Measurements from ENCODE around the gene LCNL1. TPM values are rescaled to one million over a fixed set of nuclear protein-coding genes. Genes with fewer than 3 reads are reported as not detected.
A peak's percentile ranks its signal among the peaks of the same experiment; 100 is the strongest.

Gene LCNL1
- total and polyA plus RNA-seq, 5 donors from 2014 or later: not detected

DNA sequence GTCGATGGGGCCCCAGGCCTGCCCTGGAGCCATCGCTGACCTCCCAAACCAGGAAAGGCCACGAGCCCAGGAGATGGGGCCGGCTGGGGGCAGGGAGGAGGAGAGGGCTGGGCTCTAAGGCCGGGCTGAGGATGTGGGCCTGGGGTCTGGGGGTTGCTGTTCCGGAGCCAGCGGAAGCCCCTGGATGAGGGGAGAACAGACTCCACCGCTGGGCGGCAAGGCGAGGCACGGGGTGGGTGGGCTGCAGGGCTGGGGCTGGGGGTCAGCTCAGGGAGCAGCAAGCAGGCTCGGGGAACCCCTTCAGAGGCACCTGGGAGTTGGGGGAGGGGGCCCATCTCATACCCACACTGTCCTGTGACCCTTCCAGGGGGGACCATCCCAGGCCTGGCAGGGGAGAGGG is 19.0 kb upstream of the LCNL1 start:
- Mint-ChIP-seq H3K9me3 (no peaks in the 10 kb centered on the region), H3K36me3 (no peaks in the 10 kb centered on the region), H3K4me3 (no peak overlapping the region), H3K27me3 (no peaks in the 10 kb centered on the region), H3K4me1 (peaks cover 0 to 27% (median 13%) of the 10 kb centered on the region in 4 donors), H3K27ac (no peak overlapping the region)
- no peak for DNase-seq
- Histone ChIP-seq H3K4me3 (ENCODE audit: low read depth, low read length) (no peak overlapping the region), H3K36me3 (ENCODE audit: control insufficient read depth, insufficient read depth, low read length) (no peaks in the 10 kb centered on the region), H3K27ac (ENCODE audit: insufficient read depth, low read length, poor library complexity, severe bottlenecking) (no peak overlapping the region), H3K4me1 (ENCODE audit: control insufficient read depth, insufficient read depth, low read length, poor library complexity, severe bottlenecking) (peaks cover 58% of the 10 kb centered on the region), H3K27me3 (ENCODE audit: control insufficient read depth, insufficient read depth, low read length) (no peaks in the 10 kb centered on the region), H3K9me3 (ENCODE audit: control insufficient read depth in 2 of 2, low read length in 2 of 2) (no peaks in the 10 kb centered on the region)
- no peak for ATAC-seq (ENCODE audit: low read depth in 2 of 2)

DNA sequence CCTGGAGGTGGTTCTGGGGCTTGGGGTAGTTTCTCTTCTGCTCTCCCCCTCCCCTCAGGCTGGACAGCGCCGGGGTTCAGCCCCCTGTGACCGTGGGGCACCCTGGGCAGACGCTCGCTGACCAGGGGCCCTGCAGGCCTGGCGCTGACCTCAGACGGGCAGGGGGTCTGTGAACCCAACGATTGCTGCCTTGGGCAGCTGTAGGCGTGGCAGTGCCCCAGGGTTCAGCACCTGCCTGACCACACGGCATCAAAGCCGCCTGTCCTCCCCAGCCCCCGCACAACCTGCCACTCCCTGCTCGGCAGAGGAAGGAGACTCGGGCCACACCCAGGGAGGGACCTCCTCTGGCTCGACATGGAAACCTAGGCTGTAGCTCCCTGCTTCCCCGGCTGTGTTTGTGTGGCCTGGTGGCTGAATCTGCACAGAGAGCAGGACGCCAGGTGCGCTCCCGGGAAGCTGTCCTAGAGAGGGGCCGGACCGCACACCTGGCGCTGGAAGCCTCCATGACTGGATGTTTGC is 18.6 kb upstream of the LCNL1 start:
- H3K4me3 Mint-ChIP-seq: peak overlapping the region in 1 of 4 donors; percentile 12
- ATAC-seq (ENCODE audit: low read depth in 2 of 2): no peak
- no peaks in the 10 kb centered on the region for H3K9me3 Mint-ChIP-seq
- no peaks in the 10 kb centered on the region for H3K9me3 ChIP-seq (ENCODE audit: control insufficient read depth in 2 of 2, low read length in 2 of 2)
- H3K4me1 ChIP-seq (ENCODE audit: control insufficient read depth, insufficient read depth, low read length, poor library complexity, severe bottlenecking): peaks cover 53% of the 10 kb centered on the region
- peaks cover 0 to 27% (median 13%) of the 10 kb centered on the region in 4 donors for H3K4me1 Mint-ChIP-seq
- no peaks in the 10 kb centered on the region for H3K36me3 Mint-ChIP-seq
- DNase-seq: no peak
- H3K27me3 ChIP-seq (ENCODE audit: control insufficient read depth, insufficient read depth, low read length): no peaks in the 10 kb centered on the region
- no peak overlapping the region for H3K4me3 ChIP-seq (ENCODE audit: low read depth, low read length)
- no peak overlapping the region for H3K27ac ChIP-seq (ENCODE audit: insufficient read depth, low read length, poor library complexity, severe bottlenecking)
- H3K27ac Mint-ChIP-seq: peak overlapping the region in 1 of 3 donors; percentile 20
- H3K27me3 Mint-ChIP-seq: no peaks in the 10 kb centered on the region
- H3K36me3 ChIP-seq (ENCODE audit: control insufficient read depth, insufficient read depth, low read length): no peaks in the 10 kb centered on the region

DNA sequence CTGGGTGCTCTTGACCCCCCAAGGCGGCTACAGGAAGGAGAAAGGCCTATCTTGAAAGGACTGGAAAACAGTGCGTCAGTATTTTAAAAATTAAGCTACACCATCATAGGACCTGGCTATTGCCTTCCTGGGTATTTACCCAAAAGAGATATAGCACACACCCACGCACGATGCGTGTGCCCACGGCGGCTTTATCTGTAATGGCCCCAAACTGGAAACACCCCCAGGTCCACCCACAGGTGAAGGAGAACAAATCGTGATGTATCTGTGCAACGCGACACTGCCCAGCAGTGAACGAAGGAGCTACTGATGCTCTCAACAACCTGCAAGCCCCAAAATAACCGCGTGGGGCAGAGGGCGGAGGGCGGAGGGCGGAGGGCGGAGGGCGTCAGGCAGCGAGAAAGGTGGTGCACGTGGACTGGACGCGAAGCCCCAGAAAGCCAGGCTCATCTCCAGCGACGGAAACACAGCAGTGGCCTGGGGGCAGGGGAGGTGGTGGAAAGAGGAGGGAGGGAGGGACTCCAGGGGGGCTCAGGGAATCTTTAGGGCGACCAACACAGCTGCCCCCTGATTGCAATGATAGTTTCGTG is 17.9 kb upstream of the LCNL1 start:
- no peak overlapping the region for H3K4me3 ChIP-seq (ENCODE audit: low read depth, low read length)
- H3K27me3 ChIP-seq (ENCODE audit: control insufficient read depth, insufficient read depth, low read length): no peaks in the 10 kb centered on the region
- DNase-seq: no peak
- no peak for ATAC-seq (ENCODE audit: low read depth in 2 of 2)
- H3K9me3 Mint-ChIP-seq: no peaks in the 10 kb centered on the region
- peak overlapping the region in 1 of 4 donors; percentile 12 for H3K4me3 Mint-ChIP-seq
- no peaks in the 10 kb centered on the region for H3K27me3 Mint-ChIP-seq
- no peaks in the 10 kb centered on the region for H3K9me3 ChIP-seq (ENCODE audit: control insufficient read depth in 2 of 2, low read length in 2 of 2)
- no peak overlapping the region for H3K27ac Mint-ChIP-seq
- H3K27ac ChIP-seq (ENCODE audit: insufficient read depth, low read length, poor library complexity, severe bottlenecking): no peak overlapping the region
- H3K4me1 Mint-ChIP-seq: peaks cover 0 to 26% (median 13%) of the 10 kb centered on the region in 4 donors
- H3K36me3 Mint-ChIP-seq: no peaks in the 10 kb centered on the region
- H3K4me1 ChIP-seq (ENCODE audit: control insufficient read depth, insufficient read depth, low read length, poor library complexity, severe bottlenecking): peaks cover 46% of the 10 kb centered on the region
- no peaks in the 10 kb centered on the region for H3K36me3 ChIP-seq (ENCODE audit: control insufficient read depth, insufficient read depth, low read length)

DNA sequence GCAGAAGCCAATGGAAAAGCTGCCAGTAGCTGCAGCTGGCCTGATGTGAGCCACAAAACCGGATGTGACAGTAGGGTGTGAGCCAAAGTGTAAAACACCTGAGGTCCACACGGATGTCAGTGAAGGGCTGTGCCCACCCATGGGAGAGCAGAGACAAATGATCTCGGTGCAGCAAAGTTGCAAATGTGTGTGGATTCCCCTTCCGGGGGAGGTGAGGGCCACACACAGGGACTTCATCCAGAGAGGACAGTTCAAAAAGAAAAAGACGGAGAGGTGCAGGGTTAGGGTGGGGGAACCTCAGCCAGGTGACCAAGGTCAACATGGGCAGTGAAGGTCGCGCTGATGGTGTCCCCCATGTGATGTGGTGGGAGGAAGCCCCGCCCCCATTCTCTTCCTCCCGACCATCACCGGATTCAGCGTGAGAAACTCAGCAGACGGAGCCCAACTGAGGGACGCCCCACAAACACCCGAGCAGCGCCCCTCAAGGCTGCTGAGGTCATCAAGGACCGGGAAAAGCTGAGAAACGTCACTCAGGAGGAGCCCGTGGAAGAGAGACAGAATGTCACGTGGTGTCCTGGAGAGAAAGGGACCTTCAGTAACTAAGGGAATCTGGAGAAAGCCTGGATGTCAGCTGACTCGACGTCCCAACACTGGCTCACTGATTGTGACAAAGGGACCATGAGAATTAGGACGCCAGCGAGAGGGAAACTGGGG is 16.9 kb upstream of the LCNL1 start:
- no peaks in the 10 kb centered on the region for H3K27me3 Mint-ChIP-seq
- no peaks in the 10 kb centered on the region for H3K9me3 Mint-ChIP-seq
- Histone ChIP-seq H3K9me3 (ENCODE audit: control insufficient read depth in 2 of 2, low read length in 2 of 2) (no peaks in the 10 kb centered on the region), H3K27me3 (ENCODE audit: control insufficient read depth, insufficient read depth, low read length) (no peaks in the 10 kb centered on the region), H3K4me3 (ENCODE audit: low read depth, low read length) (no peak overlapping the region), H3K4me1 (ENCODE audit: control insufficient read depth, insufficient read depth, low read length, poor library complexity, severe bottlenecking) (peaks cover 40% of the 10 kb centered on the region), H3K36me3 (ENCODE audit: control insufficient read depth, insufficient read depth, low read length) (no peaks in the 10 kb centered on the region), H3K27ac (ENCODE audit: insufficient read depth, low read length, poor library complexity, severe bottlenecking) (peak overlapping the region; percentile 19)
- peak overlapping the region; percentile 39 to 82 (median 80) for H3K27ac Mint-ChIP-seq
- peak overlapping the region; percentile 70 to 88 (median 82) for H3K4me3 Mint-ChIP-seq
- no peaks in the 10 kb centered on the region for H3K36me3 Mint-ChIP-seq
- peak in 2 of 3 donors; percentile 34 to 65 for DNase-seq
- H3K4me1 Mint-ChIP-seq: peaks cover 0 to 24% (median 13%) of the 10 kb centered on the region in 4 donors
- ATAC-seq (ENCODE audit: low read depth in 2 of 2): peak; percentile 23 to 54

DNA sequence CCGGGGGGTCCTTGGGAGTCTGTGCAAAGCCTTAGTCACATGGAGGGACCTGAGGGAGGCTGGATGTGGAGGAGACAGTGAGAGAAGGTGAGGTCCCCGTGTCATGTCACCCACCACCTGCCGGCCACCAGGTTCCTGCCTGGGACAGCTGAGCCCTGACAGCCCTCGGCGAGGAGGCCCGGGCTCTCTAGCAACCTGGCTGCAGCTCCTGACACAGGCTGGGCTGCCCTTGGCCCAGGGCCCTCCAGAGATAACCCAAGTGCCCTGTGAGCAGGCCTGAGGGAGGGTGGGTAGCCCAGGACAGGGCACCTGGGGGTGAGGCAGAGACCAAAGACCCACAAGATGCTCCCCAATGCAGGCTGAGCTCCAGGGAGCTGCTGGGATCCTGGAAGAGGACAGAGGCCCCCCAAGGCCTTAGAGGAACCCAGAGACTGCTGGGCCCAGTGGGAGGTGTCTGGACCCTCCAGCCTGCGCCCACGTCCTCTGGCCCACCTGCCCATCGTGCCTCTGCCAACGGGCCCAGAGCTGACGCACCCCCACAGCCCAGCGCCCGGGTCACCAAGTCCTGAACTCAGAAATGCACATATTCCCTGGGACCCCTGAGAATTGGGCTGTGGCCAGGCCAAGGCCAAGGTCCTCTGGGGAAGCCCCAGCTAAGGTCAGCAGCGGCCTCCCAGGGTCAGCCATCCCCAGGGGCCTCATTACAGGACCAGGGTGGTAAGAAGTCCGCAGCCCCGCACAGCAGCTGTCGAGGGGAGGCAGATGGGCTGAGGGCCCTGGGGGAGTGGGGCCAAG is 14.3 kb upstream of the LCNL1 start:
- peaks cover 24% of the 10 kb centered on the region for H3K4me1 ChIP-seq (ENCODE audit: control insufficient read depth, insufficient read depth, low read length, poor library complexity, severe bottlenecking)
- ATAC-seq (ENCODE audit: low read depth in 2 of 2): no peak
- no peak for DNase-seq
- H3K9me3 ChIP-seq (ENCODE audit: control insufficient read depth in 2 of 2, low read length in 2 of 2): no peaks in the 10 kb centered on the region
- no peak overlapping the region for H3K4me3 ChIP-seq (ENCODE audit: low read depth, low read length)
- Mint-ChIP-seq H3K9me3 (no peaks in the 10 kb centered on the region), H3K27ac (no peak overlapping the region), H3K27me3 (no peaks in the 10 kb centered on the region), H3K36me3 (no peaks in the 10 kb centered on the region), H3K4me3 (no peak overlapping the region), H3K4me1 (peaks cover 0 to 24% (median 8%) of the 10 kb centered on the region in 4 donors)
- H3K27ac ChIP-seq (ENCODE audit: insufficient read depth, low read length, poor library complexity, severe bottlenecking): no peak overlapping the region
- H3K27me3 ChIP-seq (ENCODE audit: control insufficient read depth, insufficient read depth, low read length): no peaks in the 10 kb centered on the region
- no peaks in the 10 kb centered on the region for H3K36me3 ChIP-seq (ENCODE audit: control insufficient read depth, insufficient read depth, low read length)

DNA sequence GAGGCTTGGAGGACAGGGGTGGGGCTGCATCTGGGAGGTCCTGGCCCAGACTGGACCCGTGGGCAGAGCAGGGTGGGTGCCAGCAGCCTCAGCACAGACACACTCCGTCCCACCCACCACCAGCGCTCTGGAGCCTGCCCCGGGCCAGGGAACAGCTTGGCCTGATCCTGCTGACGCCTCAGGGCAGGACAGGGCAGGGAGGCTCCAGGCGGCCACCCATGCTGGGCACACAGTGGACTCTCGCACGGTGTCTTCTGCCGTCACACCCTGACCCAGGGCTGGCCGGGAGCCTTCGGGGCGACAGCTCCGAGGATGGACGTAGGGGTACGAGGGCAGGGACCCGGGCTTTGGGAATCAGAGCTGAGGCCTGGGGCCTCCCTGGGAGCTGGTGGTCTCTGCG is 13.6 kb upstream of the LCNL1 start:
- H3K27ac ChIP-seq (ENCODE audit: insufficient read depth, low read length, poor library complexity, severe bottlenecking): no peak overlapping the region
- ATAC-seq (ENCODE audit: low read depth in 2 of 2) (no peak), DNase-seq (no peak)
- peaks cover 24% of the 10 kb centered on the region for H3K4me1 ChIP-seq (ENCODE audit: control insufficient read depth, insufficient read depth, low read length, poor library complexity, severe bottlenecking)
- H3K9me3 ChIP-seq (ENCODE audit: control insufficient read depth in 2 of 2, low read length in 2 of 2): no peaks in the 10 kb centered on the region
- no peaks in the 10 kb centered on the region for H3K27me3 ChIP-seq (ENCODE audit: control insufficient read depth, insufficient read depth, low read length)
- H3K9me3 Mint-ChIP-seq: no peaks in the 10 kb centered on the region
- no peaks in the 10 kb centered on the region for H3K36me3 ChIP-seq (ENCODE audit: control insufficient read depth, insufficient read depth, low read length)
- H3K27me3 Mint-ChIP-seq: no peaks in the 10 kb centered on the region
- H3K4me3 Mint-ChIP-seq: no peak overlapping the region
- H3K36me3 Mint-ChIP-seq: no peaks in the 10 kb centered on the region
- H3K4me3 ChIP-seq (ENCODE audit: low read depth, low read length): no peak overlapping the region
- H3K4me1 Mint-ChIP-seq: peaks cover 0 to 26% (median 8%) of the 10 kb centered on the region in 4 donors
- H3K27ac Mint-ChIP-seq: no peak overlapping the region

DNA sequence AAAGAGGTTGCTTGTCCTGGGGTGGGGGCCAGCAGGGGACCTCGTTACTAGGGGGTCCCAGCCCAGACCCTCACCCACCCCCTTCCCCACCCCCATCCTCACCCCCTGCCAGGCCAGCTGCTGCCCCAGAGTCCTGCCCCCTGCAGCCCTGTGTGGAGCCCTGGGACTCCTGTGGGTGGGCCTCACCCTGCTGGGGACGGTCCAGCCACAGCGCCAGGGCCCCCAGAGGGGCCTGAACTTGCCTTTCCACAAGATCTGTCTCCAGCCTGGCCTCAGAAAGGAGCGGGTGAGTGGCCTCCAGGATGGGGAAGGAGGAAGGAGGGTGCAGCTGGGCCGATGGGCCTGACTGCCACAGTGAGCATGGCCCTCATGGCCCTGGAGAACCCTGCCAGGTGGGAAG is 13.0 kb upstream of the LCNL1 start:
- Histone ChIP-seq H3K27me3 (ENCODE audit: control insufficient read depth, insufficient read depth, low read length) (no peaks in the 10 kb centered on the region), H3K4me3 (ENCODE audit: low read depth, low read length) (no peak overlapping the region), H3K9me3 (ENCODE audit: control insufficient read depth in 2 of 2, low read length in 2 of 2) (no peaks in the 10 kb centered on the region), H3K27ac (ENCODE audit: insufficient read depth, low read length, poor library complexity, severe bottlenecking) (no peak overlapping the region), H3K36me3 (ENCODE audit: control insufficient read depth, insufficient read depth, low read length) (no peaks in the 10 kb centered on the region), H3K4me1 (ENCODE audit: control insufficient read depth, insufficient read depth, low read length, poor library complexity, severe bottlenecking) (peaks cover 24% of the 10 kb centered on the region)
- H3K36me3 Mint-ChIP-seq: no peaks in the 10 kb centered on the region
- H3K9me3 Mint-ChIP-seq: no peaks in the 10 kb centered on the region
- no peaks in the 10 kb centered on the region for H3K27me3 Mint-ChIP-seq
- peaks cover 0 to 24% (median 10%) of the 10 kb centered on the region in 4 donors for H3K4me1 Mint-ChIP-seq
- no peak overlapping the region for H3K4me3 Mint-ChIP-seq
- DNase-seq (no peak), ATAC-seq (ENCODE audit: low read depth in 2 of 2) (no peak)
- no peak overlapping the region for H3K27ac Mint-ChIP-seq
